GM12875 (cell line): ENCODE measurements around the gene RUVBL1.

Experiments
- H3K4me3 ChIP-seq: one replicate; pipeline ENCODE4 v1.5.1; 2011; ENCODE audit warnings: low read depth, low read length, control low read depth
- CTCF ChIP-seq: IDR thresholded peaks from 2 replicates; pipeline ENCODE4 v1.5.1; 2011; ENCODE audit warnings: low read depth, mild to moderate bottlenecking, control low read depth, inconsistent platforms, low read length, moderate library complexity, borderline replicate concordance; ENCODE audit not compliant: insufficient read depth

RUVBL1 gene

GRCh38 chr3:128131897-128132646 lies 8.5 kb upstream of the RUVBL1 start:
- TF ChIP-seq CTCF, result no peak
- no peak overlapping the region for H3K4me3 ChIP-seq

GRCh38 chr3:128128251-128128650 lies 4.6 kb upstream of the RUVBL1 start:
- TF ChIP-seq CTCF, result no peak
- no peak overlapping the region for H3K4me3 ChIP-seq

- no peak overlapping the region for H3K4me3 ChIP-seq
- TF ChIP-seq CTCF, result no peak
Observed at GRCh38 chr3:128127236-128127635, 3.6 kb upstream of the RUVBL1 start.

- H3K4me3 ChIP-seq, result peak overlapping the region; percentile 80
- no peak for TF ChIP-seq CTCF
Observed at GRCh38 chr3:128123156-128123537, 465 bp downstream of the RUVBL1 start.

GRCh38 chr3:128122013-128122412 lies 1.6 kb downstream of the RUVBL1 start:
- H3K4me3 ChIP-seq, result no peak overlapping the region
- no peak for TF ChIP-seq CTCF

GRCh38 chr3:128113817-128114794 lies 9.5 kb downstream of the RUVBL1 start:
- H3K4me3 ChIP-seq, result no peak overlapping the region
- no peak for TF ChIP-seq CTCF
